ENCODE measurements around the gene MAN2B2. TPM values are rescaled to one million over a fixed set of nuclear protein-coding genes. Genes with fewer than 3 reads are reported as not detected.
A peak's percentile ranks its signal among the peaks of the same experiment; 100 is the strongest.

The MAN2B2 gene
- total RNA-seq, 4 donors from 2014 or later: 3.3 to 5.6 (median 4.5) TPM

GRCh38 chr4:6573986-6574746 lies 823 bp upstream of the MAN2B2 start:
- no peaks in the 10 kb centered on the region for H3K9me3 ChIP-seq
- H3K27ac ChIP-seq: peak overlapping the region in 3 of 4 donors; percentile 1 to 43 (median 39)
- DNase-seq (no peak), ATAC-seq (no peak)
- in situ Hi-C loops (cut with MboI; ENCODE audit: low sequenced_read_pairs in 4 of 4): no loop called here
- H3K4me3 ChIP-seq: peak overlapping the region; percentile 65 to 86 (median 79)
- TF ChIP-seq POLR2A (IDR thresholded peaks at IDR 0.05): no peak
- TF ChIP-seq, protein P1, sequence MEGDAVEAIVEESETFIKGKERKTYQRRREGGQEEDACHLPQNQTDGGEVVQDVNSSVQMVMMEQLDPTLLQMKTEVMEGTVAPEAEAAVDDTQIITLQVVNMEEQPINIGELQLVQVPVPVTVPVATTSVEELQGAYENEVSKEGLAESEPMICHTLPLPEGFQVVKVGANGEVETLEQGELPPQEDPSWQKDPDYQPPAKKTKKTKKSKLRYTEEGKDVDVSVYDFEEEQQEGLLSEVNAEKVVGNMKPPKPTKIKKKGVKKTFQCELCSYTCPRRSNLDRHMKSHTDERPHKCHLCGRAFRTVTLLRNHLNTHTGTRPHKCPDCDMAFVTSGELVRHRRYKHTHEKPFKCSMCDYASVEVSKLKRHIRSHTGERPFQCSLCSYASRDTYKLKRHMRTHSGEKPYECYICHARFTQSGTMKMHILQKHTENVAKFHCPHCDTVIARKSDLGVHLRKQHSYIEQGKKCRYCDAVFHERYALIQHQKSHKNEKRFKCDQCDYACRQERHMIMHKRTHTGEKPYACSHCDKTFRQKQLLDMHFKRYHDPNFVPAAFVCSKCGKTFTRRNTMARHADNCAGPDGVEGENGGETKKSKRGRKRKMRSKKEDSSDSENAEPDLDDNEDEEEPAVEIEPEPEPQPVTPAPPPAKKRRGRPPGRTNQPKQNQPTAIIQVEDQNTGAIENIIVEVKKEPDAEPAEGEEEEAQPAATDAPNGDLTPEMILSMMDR (IDR thresholded peaks at IDR 0.05 in 4 of 5, conservative IDR thresholded peaks at IDR 0.05 in 1 of 5): no peak
- no peaks in the 10 kb centered on the region for H3K27me3 ChIP-seq
- peaks cover 9% of the 10 kb centered on the region in 2 donors for H3K4me1 ChIP-seq
- intact Hi-C loops (cut with DNase I; ENCODE audit: low total_unique reads): loop anchor here (10.0 kb wide), 1 partner anchor 531 kb away; no protein-coding TSS in a partner anchor
- no peaks in the 10 kb centered on the region for H3K36me3 ChIP-seq

DNA sequence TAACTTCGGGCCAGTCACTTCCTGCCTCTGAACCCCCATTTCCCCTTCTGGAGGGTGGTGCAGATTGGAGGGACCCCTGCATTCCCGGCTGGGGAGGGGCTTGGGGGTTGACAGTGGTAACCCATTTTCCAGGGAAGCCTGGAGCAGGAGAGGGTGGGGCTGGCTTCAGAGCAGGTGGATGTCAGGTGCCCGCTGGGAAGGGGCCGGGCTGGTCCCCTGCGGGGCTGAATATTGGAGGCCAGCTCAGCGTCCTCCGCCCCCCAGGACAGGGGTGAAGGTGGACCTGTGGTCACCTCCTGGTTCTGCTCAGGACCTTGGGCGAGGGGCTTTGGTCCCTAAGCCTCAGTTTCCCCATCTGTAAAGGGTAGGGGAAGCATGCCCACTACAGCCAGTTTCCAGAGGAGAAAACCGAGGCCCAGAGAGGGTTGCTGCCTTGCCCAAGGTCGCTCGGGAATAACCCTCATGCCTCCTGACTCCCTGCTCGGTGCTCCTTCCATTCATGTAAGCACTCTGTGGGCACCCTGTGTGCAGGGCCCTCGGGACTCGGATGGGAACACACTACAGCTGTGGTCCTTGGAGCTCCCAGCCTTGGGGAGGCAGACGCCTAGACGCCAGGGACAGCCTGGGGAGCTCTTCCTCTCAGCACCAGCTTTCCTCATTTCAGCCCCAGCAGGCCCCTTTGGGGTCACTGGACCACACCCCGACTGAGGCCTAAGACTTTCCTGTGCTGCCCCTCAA lies 683 bp downstream of the MAN2B2 start:
- ATAC-seq (no peak), DNase-seq (no peak)
- no peaks in the 10 kb centered on the region for H3K9me3 ChIP-seq
- H3K27ac ChIP-seq: peak overlapping the region in 3 of 4 donors; percentile 45 to 61 (median 49)
- in situ Hi-C loops (cut with MboI; ENCODE audit: low sequenced_read_pairs in 4 of 4) (no loop called here), intact Hi-C loops (cut with DNase I; ENCODE audit: low total_unique reads) (loop anchor here (5.0 to 10.0 kb wide), 2 partner anchors 67 to 529 kb away; partner anchors contain the start of gene MRFAP1)
- H3K27me3 ChIP-seq: no peaks in the 10 kb centered on the region
- peaks cover 9% of the 10 kb centered on the region in 2 donors for H3K4me1 ChIP-seq
- H3K36me3 ChIP-seq: no peaks in the 10 kb centered on the region
- peak overlapping the region; percentile 65 to 86 (median 79) for H3K4me3 ChIP-seq
- TF ChIP-seq, protein P1 (IDR thresholded peaks at IDR 0.05 in 4 of 5, conservative IDR thresholded peaks at IDR 0.05 in 1 of 5): no peak

GRCh38 chr4:6576512-6576911 lies 1.5 kb downstream of the MAN2B2 start:
- DNase-seq: no peak
- no peaks in the 10 kb centered on the region for H3K9me3 ChIP-seq
- no peaks in the 10 kb centered on the region for H3K27me3 ChIP-seq
- in situ Hi-C loops (cut with MboI; ENCODE audit: low sequenced_read_pairs in 4 of 4) (no loop called here), intact Hi-C loops (cut with DNase I; ENCODE audit: low total_unique reads) (loop anchor here (5.0 to 10.0 kb wide), 2 partner anchors 66 to 528 kb away; partner anchors contain the start of gene MRFAP1)
- H3K4me3 ChIP-seq: no peak overlapping the region
- H3K4me1 ChIP-seq: peaks cover 9% of the 10 kb centered on the region in 2 donors
- H3K27ac ChIP-seq: no peak overlapping the region
- ATAC-seq: no peak
- TF ChIP-seq, protein P1 (IDR thresholded peaks at IDR 0.05 in 4 of 5, conservative IDR thresholded peaks at IDR 0.05 in 1 of 5): no peak
- TF ChIP-seq POLR2A (IDR thresholded peaks at IDR 0.05): no peak
- no peaks in the 10 kb centered on the region for H3K36me3 ChIP-seq

- DNase-seq (no peak), ATAC-seq (no peak)
- no peak overlapping the region for H3K27ac ChIP-seq
- intact Hi-C loops (cut with DNase I; ENCODE audit: low total_unique reads) (loop anchor here (5.0 to 10.0 kb wide), 2 partner anchors 65 to 528 kb away; partner anchors contain the start of gene MRFAP1), in situ Hi-C loops (cut with MboI; ENCODE audit: low sequenced_read_pairs in 4 of 4) (no loop called here)
- H3K36me3 ChIP-seq: no peaks in the 10 kb centered on the region
- no peaks in the 10 kb centered on the region for H3K9me3 ChIP-seq
- H3K4me1 ChIP-seq: peaks cover 9% of the 10 kb centered on the region in 2 donors
- no peaks in the 10 kb centered on the region for H3K27me3 ChIP-seq
- TF ChIP-seq, protein P1 (IDR thresholded peaks at IDR 0.05 in 4 of 5, conservative IDR thresholded peaks at IDR 0.05 in 1 of 5): no peak
- TF ChIP-seq POLR2A (IDR thresholded peaks at IDR 0.05): no peak
- H3K4me3 ChIP-seq: no peak overlapping the region
These were observed 1.9 kb downstream of the MAN2B2 start for GRCh38 chr4:6576932-6577331.
